DOHH2 (cell line): Measurements from ENCODE around the gene EID3.

Experiments used
- CTCF ChIP-seq: fragments of 200-600 bp; sonication (generic); IDR thresholded peaks from one replicate; pipeline ENCODE4 v1.5.1; 2014; ENCODE audit warnings: antibody characterized with exemption, mild to moderate bottlenecking, low read depth, low read length; ENCODE audit not compliant: poor library complexity, severe bottlenecking
- EZH2phosphoT487 ChIP-seq: fragments of 200-600 bp; sonication (generic); IDR thresholded peaks from 2 replicates; pipeline ENCODE4 v1.6.1; 2017; ENCODE audit warnings: borderline replicate concordance, mild to moderate bottlenecking, antibody characterized with exemption, low read length, moderate library complexity, mixed read lengths

GRCh38 chr12:104350211-104351056 is 46.9 kb downstream of the EID3 start:
- TF ChIP-seq CTCF (no peak), EZH2phosphoT487 (no peak)
